H7 (cell line): ENCODE data around the gene SHISA9. TPM values are rescaled to one million over a fixed set of nuclear protein-coding genes. Genes with fewer than 3 reads are reported as not detected.

ENCODE experiments used
- DNase-seq: peaks from one replicate; pipeline ENCODE4 v3.0.0; 2012
- H3K27me3 ChIP-seq: 2 replicates; pipeline ENCODE4 v1.6.0; 2011; ENCODE audit warnings: mild to moderate bottlenecking, low read length; ENCODE audit not compliant: control insufficient read depth, insufficient read depth
- H3K36me3 ChIP-seq: replicated peaks from 2 replicates; pipeline ENCODE4 v1.5.1; 2011; ENCODE audit warnings: low read length; ENCODE audit not compliant: control insufficient read depth, insufficient read depth
- H3K4me3 ChIP-seq: 2 replicates; pipeline ENCODE4 v1.5.1; 2011; ENCODE audit warnings: low read depth, mild to moderate bottlenecking, control low read depth, low read length, moderate library complexity; ENCODE audit not compliant: insufficient read depth
- total RNA-seq: library from RNA; depleted of rRNA; stranded (reverse); fragments of >200 nt; shearing (Covaris generic); gene quantifications from 2 replicates; pipeline ENCODE4 v1.2.3, GENCODE V29; 2014

Gene SHISA9
- total RNA-seq, 1 experiment from 2014 or later: 7.7 TPM

- no peaks in the 10 kb centered on the region for H3K36me3 ChIP-seq
- H3K27me3 ChIP-seq: no peaks in the 10 kb centered on the region
- DNase-seq: no peak
- no peak overlapping the region for H3K4me3 ChIP-seq
These were observed 20.2 kb upstream of the SHISA9 start for GRCh38 chr16:12881182-12881581.

DNA sequence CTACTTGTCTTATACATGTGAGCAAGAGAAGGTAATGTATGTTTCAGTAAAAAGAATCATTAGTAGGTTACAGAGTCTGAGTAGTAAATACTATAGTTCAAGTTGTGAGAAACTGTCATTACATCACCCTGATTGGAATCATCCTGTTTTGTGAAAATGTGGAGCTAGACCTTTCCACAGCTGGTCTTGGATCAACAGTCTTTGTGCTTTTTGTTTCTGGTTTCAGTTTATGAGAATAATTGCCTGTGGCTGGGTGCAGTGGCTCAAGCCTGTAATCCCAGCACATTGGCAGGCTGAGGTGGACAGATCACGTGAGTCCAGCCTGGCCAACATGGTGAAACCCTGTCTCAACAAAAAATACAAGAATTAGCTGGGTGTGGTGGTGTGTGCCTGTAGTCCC is 19.7 kb upstream of the SHISA9 start:
- H3K36me3 ChIP-seq: no peaks in the 10 kb centered on the region

DNA sequence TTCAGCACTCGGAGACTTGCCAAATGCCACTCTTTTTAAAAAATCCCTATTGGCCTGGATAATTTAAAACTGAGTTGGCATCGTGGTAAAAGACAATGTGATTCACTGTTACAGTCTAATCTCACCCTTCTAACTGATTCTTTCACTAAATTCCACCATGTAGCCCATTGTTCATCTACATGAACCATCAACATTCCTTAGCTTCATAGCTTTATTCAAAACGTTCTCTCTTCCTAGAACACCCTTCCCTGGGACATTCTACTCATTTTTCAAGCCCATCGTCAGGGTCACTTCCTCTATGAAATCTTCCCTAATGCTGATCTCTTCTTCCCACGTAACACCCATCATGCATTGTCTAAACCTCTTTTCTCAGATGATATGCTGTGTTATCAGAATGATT is 15.7 kb upstream of the SHISA9 start:
- Histone ChIP-seq H3K4me3 (no peak overlapping the region), H3K36me3 (no peaks in the 10 kb centered on the region), H3K27me3 (no peaks in the 10 kb centered on the region)
- DNase-seq: no peak

More for the DNA sequence above, 19.7 kb upstream of the SHISA9 start:
- no peak for DNase-seq
- Histone ChIP-seq H3K4me3 (no peak overlapping the region), H3K27me3 (no peaks in the 10 kb centered on the region)

DNA sequence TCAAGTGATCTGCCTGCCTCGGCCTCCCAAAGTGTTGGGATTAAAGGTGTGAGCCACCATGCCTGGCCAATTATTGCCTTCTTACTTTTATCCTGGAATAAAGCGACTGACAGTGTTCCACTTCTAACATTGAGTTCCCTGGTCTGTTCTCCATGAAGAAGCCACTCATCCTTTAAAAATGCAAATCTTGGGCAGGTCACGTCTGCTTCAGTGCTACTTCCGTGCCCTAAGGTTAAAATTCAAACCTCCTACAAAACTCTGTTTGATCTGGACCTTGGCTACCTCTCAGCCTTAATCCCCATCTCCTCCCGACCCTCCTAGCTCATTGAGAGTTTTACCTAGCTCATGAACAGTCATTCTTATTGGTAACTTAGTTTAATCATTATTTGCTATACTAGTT is 9.6 kb upstream of the SHISA9 start:
- Histone ChIP-seq H3K36me3 (no peaks in the 10 kb centered on the region), H3K4me3 (no peak overlapping the region), H3K27me3 (no peaks in the 10 kb centered on the region)
- no peak for DNase-seq

- H3K36me3 ChIP-seq: no peaks in the 10 kb centered on the region
- no peaks in the 10 kb centered on the region for H3K27me3 ChIP-seq
- DNase-seq: no peak
These were observed 8.2 kb upstream of the SHISA9 start for GRCh38 chr16:12893050-12893750.

DNA sequence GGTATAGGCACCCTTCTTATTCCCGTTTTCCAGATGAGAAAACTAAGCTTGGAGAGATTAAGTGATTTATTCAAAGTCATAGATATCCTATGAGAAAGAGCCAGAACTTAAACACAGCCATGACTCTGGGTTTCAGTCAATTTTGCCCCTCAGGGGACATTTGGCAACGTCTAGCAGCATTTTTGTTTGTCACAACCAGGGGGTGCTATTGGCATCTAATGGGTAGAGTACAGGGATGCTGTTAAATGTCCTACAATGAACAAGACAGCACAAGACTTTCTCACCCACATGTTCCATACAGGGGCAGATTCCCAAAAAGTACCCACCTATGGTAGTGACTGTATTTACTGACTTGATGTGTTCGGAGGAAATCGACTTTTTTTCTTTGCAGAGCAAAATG is 4.8 kb upstream of the SHISA9 start:
- peak; percentile 40 for DNase-seq
- Histone ChIP-seq H3K36me3 (no peaks in the 10 kb centered on the region), H3K4me3 (no peak overlapping the region), H3K27me3 (peaks cover 18% of the 10 kb centered on the region)

More at GRCh38 chr16:12893050-12893750, 8.2 kb upstream of the SHISA9 start:
- no peak overlapping the region for H3K4me3 ChIP-seq

DNA sequence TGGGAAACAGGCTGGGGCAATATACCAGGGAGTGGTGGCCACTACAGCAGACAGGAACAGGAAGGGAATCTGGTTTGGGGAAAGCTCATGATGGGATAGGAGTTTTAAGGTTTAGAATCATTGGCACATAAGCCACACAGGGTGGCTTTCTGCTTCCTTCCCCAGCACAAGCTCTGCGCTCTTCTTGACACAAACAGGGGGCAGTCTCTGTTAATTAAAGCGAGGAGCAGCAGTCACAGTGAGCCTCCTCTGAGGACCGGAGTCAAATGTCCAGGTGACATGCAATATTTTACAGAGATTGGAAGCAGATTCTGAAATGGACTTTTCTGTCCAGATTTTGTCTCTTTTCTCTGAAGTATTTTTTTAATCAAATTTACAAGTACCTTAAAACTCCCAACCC is 2.8 kb upstream of the SHISA9 start:
- H3K27me3 ChIP-seq: peaks cover 33% of the 10 kb centered on the region
- H3K4me3 ChIP-seq: no peak overlapping the region
- H3K36me3 ChIP-seq: no peaks in the 10 kb centered on the region
- peak; percentile 43 for DNase-seq

DNA sequence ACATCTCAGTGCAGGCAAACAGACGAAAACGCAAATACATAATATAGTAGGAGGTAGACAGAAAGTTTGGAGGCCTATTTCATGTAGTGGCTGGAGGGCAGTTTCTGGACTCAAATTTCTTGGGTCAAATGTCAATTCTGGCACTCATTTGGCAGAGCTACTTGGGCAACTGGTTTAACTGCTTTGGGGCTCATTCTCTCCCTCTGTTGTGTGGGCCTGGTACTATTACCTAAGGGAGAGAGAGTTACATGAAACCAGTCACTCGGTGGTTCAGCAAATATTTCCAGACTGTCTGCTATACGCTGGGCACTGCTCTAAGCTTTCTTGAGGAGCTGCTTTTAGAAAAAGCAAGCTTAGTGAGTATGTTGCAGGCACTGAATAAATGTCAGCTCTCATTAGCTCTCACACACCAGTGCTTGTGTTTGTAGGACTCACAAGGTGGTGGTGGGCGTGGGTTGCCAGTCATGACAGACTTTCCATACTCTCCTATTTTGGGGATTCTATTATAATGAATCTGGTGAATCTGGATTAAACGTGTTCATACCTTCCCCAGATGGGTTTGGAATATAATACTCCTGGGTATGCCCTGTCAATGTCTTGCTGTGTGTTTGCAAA is 1.8 kb upstream of the SHISA9 start:
- H3K36me3 ChIP-seq: no peaks in the 10 kb centered on the region
- no peak for DNase-seq
- no peak overlapping the region for H3K4me3 ChIP-seq
- H3K27me3 ChIP-seq: peaks cover 36% of the 10 kb centered on the region

GRCh38 chr16:12900156-12900555 is 1.2 kb upstream of the SHISA9 start:
- DNase-seq: no peak
- peaks cover 36% of the 10 kb centered on the region for H3K27me3 ChIP-seq
- H3K4me3 ChIP-seq: peak overlapping the region; percentile 78
- no peaks in the 10 kb centered on the region for H3K36me3 ChIP-seq

DNA sequence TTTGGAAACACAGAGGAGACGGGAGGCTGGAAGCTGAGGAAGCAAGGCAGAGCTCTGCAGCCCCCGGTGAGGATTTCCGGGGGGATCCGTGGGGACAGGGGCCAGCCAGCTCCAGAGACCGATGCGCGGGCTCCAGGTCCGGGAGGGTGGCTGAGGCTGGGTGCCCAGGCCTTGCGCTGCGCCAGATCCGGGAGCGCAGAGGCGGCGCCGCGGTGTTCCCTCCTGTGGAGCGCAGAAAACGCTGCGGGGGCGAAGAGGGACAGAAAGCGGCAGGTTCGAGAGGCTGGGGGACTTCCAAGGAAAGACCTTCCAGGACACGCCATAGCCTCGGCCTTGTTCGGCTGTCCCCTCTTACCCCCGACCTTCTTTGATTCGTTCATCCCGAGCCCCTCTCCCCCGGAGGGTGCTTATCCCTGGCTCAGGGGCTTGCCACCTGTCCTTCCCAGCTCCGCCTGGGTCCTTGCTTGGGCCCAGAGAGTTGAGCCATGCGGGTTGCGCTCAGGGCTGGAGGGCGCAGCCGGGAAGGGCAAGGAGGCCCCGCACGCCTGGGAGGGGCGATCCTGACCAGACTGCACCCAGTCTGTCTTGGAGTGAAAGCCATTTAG is 697 bp upstream of the SHISA9 start:
- peaks cover 36% of the 10 kb centered on the region for H3K27me3 ChIP-seq
- DNase-seq: peak; percentile 56
- H3K36me3 ChIP-seq: no peaks in the 10 kb centered on the region
- peak overlapping the region; percentile 78 for H3K4me3 ChIP-seq

DNA sequence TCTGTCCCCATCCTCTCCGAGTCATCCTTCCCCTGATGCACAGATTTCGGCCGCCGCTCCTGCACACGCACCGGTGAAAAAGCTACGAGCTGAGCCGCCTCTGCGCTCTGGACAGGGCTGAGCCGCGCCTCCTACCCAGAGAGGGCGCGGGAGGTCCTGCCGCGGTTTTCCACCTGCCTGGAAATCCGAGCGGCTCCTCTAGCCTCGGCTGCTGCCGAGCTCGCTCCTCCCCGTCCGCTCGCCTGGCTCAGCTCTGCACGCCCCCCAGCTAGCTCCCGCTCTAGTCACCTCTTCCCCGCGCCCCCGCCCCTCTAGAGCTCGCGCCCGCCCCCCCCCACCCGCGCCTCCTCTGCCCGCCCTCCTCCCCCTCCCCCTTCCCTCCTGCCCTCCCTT is 198 bp upstream of the SHISA9 start:
- H3K27me3 ChIP-seq: peaks cover 36% of the 10 kb centered on the region
- H3K4me3 ChIP-seq: peak overlapping the region; percentile 78
- no peaks in the 10 kb centered on the region for H3K36me3 ChIP-seq
- peak; percentile 91 for DNase-seq

GRCh38 chr16:12902511-12903372 is 1.3 kb downstream of the SHISA9 start:
- Histone ChIP-seq H3K4me3 (peak overlapping the region; percentile 78), H3K36me3 (no peaks in the 10 kb centered on the region), H3K27me3 (peaks cover 36% of the 10 kb centered on the region)
- peak; percentile 82 for DNase-seq

DNA sequence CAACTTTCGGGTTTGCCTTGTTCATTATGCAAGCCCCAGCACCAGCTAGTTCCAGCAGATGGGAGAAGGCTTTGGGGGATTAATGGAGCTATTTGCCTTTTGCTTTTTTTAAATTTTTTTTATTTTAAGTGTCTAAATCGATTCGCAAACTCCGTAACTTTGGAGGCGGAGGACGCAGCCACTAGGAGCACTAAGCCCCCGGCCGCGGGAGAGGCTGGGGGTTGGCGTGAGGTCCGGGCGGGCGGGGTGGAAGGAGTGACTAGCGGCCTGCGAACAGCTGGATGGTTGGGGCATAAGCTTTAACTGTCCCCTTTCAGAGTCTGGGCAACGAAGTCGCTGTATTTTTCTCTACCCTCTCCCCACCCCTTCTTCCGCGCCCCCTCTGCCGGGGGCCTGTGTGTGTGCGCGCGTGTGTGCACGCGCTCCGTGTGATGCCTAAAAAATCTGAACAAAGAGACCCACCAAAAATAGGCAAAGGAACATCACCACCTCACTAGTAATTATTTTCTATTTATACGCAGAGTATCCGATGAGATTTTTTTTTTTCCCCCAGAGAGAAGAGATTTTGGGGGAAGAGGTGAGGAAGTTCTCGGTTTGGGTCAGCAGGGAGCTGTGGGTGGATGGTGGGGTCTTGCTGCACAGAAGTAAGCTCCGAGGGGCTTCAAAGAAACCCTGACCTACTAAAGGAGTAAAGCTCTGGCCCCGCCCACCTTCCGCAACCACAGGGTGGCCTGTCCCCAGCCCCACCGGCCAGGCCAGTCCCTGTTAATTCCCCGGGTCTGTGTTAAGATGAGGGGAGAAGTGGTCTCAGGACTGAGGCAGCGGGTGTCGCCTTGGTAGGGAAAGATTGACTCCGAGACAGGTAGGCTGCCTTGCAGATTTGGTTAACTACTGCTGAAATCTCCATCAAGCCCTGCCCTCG is 2.3 kb downstream of the SHISA9 start:
- Histone ChIP-seq H3K27me3 (peaks cover 36% of the 10 kb centered on the region), H3K4me3 (peak overlapping the region; percentile 78), H3K36me3 (peaks cover 2% of the 10 kb centered on the region)
- DNase-seq: peak; percentile 79

- peak overlapping the region; percentile 78 for H3K4me3 ChIP-seq
- H3K27me3 ChIP-seq: peaks cover 36% of the 10 kb centered on the region
These were observed 2.9 kb downstream of the SHISA9 start for GRCh38 chr16:12904329-12904671.

More at GRCh38 chr16:12904329-12904671, 2.9 kb downstream of the SHISA9 start:
- peaks cover 4% of the 10 kb centered on the region for H3K36me3 ChIP-seq
- no peak for DNase-seq
